SK-N-SH (cell line): ENCODE data around the gene IQCN. TPM values are rescaled to one million over a fixed set of nuclear protein-coding genes. Genes with fewer than 3 reads are reported as not detected.

Experiments used
- CTCF ChIA-PET: fragments of 300-600, 350-600 bp; formaldehyde crosslinking; extraction: SDS; loops from one replicate; lab custom pipeline; 2021; lab: Yijun Ruan, JAX
- POLR2A ChIA-PET: fragments of 350-600 bp; sonication (Branson Sonifier 250); formaldehyde crosslinking; extraction: SDS; loops from one replicate; lab custom pipeline; 2020; ENCODE audit warnings: antibody characterized with exemption, inconsistent platforms; lab: Yijun Ruan, JAX
- DNase-seq: peaks from one replicate; pipeline ENCODE4 v3.0.0; 2012
- H2AFZ ChIP-seq: fragments of 200-600 bp; sonication (generic); 2 replicates; pipeline ENCODE4 v1.8.1; 2016; ENCODE audit warnings: antibody characterized with exemption, mild to moderate bottlenecking, low read depth
- H3F3A ChIP-seq: fragments of 200-600 bp; sonication (generic); replicated peaks from 2 replicates; pipeline ENCODE3; 2016; ENCODE audit warnings: antibody characterized with exemption, mild to moderate bottlenecking; ENCODE audit not compliant: insufficient read depth
- H3K27ac ChIP-seq, 2 experiments: fragments of 200-500 bp in 1 of 2; fragments of 200-600 bp in 1 of 2; sonication (Bioruptor generic) in 1 of 2; sonication (generic), shearing (Covaris generic) in 1 of 2; 2 replicates each; pipeline versions ENCODE4 v1.5.1 to v1.6.1; 2014 to 2016; ENCODE audit warnings: low read depth in 2 of 2, inconsistent platforms in 1 of 2, low read length in 1 of 2, mild to moderate bottlenecking in 1 of 2, mixed read lengths in 1 of 2
- H3K27me3 ChIP-seq: fragments of 200-600 bp; sonication (generic), shearing (Covaris generic); 2 replicates; pipeline ENCODE4 v1.6.1; 2016; ENCODE audit warnings: mixed run types; ENCODE audit not compliant: insufficient read depth
- H3K36me3 ChIP-seq, 2 experiments: fragments of 200-500 bp in 1 of 2; fragments of 200-600 bp in 1 of 2; sonication (Bioruptor generic) in 1 of 2; sonication (generic) in 1 of 2; replicated peaks in 1 of 2; 2 replicates each; pipeline versions ENCODE3 to v1.5.1; 2014 to 2016; ENCODE audit warnings: low read length in 1 of 2, mild to moderate bottlenecking in 1 of 2; ENCODE audit not compliant: insufficient read depth in 2 of 2, control insufficient read depth in 1 of 2
- H3K4me1 ChIP-seq, 2 experiments: fragments of 200-500 bp in 1 of 2; fragments of 200-600 bp in 1 of 2; sonication (Bioruptor generic) in 1 of 2; sonication (generic), shearing (Covaris generic) in 1 of 2; 2 replicates each; pipeline versions ENCODE4 v1.5.1 to v1.6.1; 2014 to 2016; ENCODE audit warnings: low read depth in 1 of 2, low read length in 1 of 2, mixed run types in 1 of 2; ENCODE audit not compliant: insufficient read depth in 2 of 2, control insufficient read depth in 1 of 2
- H3K4me2 ChIP-seq: fragments of 200-600 bp; sonication (generic), shearing (Covaris generic); 2 replicates; pipeline ENCODE4 v1.6.1; 2017; ENCODE audit warnings: mixed run types
- H3K4me3 ChIP-seq, 2 experiments: fragments of 200-500 bp in 1 of 2; fragments of 200-600 bp in 1 of 2; sonication (Bioruptor generic) in 1 of 2; sonication (generic), shearing (Covaris generic) in 1 of 2; 2 replicates each; pipeline versions ENCODE4 v1.5.1 to v1.8.1; 2014 to 2016; ENCODE audit warnings: low read depth in 2 of 2, inconsistent platforms in 1 of 2, low read length in 1 of 2, mild to moderate bottlenecking in 1 of 2, mixed read lengths in 1 of 2, moderate library complexity in 1 of 2
- H3K79me2 ChIP-seq: fragments of 200-600 bp; sonication (generic); 2 replicates; pipeline ENCODE4 v1.8.1; 2017; ENCODE audit warnings: mild to moderate bottlenecking; ENCODE audit not compliant: insufficient read depth
- H3K9ac ChIP-seq: fragments of 200-600 bp; sonication (generic); 2 replicates; pipeline ENCODE4 v1.6.1; 2017; ENCODE audit warnings: mixed run types
- H3K9me2 ChIP-seq: fragments of 200-600 bp; sonication (generic); 2 replicates; pipeline ENCODE4 v1.6.1; 2017; ENCODE audit warnings: mixed run types
- H3K9me3 ChIP-seq: fragments of 200-600 bp; sonication (generic); 2 replicates; pipeline ENCODE4 v1.6.1; 2017; ENCODE audit warnings: mixed run types, mild to moderate bottlenecking, moderate library complexity
- H4K20me1 ChIP-seq: fragments of 200-600 bp; sonication (generic); 2 replicates; pipeline ENCODE4 v1.6.1; 2017; ENCODE audit warnings: mild to moderate bottlenecking, mixed run types; ENCODE audit not compliant: insufficient read depth
- CHD2 ChIP-seq: fragments of 150-350 bp; IDR thresholded peaks from 2 replicates; pipeline ENCODE4 v1.6.1; 2018; ENCODE audit warnings: low read length; ENCODE audit not compliant: partially characterized antibody
- ELF1 ChIP-seq: IDR thresholded peaks from 2 replicates; pipeline ENCODE4 v1.4.0; 2012
- EP300 ChIP-seq, 2 experiments: IDR thresholded peaks; 2 replicates each; pipeline versions ENCODE4 v1.4.0 to v1.6.1; 2012; ENCODE audit warnings: borderline replicate concordance in 1 of 2, low read depth in 1 of 2, low read length in 1 of 2
- EZH2phosphoT487 ChIP-seq: fragments of 200-600 bp; sonication (generic); IDR thresholded peaks from 2 replicates; pipeline ENCODE4 v1.6.1; 2017; ENCODE audit warnings: low read depth, mixed run types, mild to moderate bottlenecking, antibody characterized with exemption, moderate library complexity, borderline replicate concordance
- FOSL2 ChIP-seq: IDR thresholded peaks from 2 replicates; pipeline ENCODE4 v1.4.0; 2012; ENCODE audit warnings: low read depth, mild to moderate bottlenecking, moderate library complexity, borderline replicate concordance
- FOXM1 ChIP-seq: IDR thresholded peaks from 2 replicates; pipeline ENCODE4 v1.4.0; 2012; ENCODE audit warnings: low read depth, mild to moderate bottlenecking
- GABPA ChIP-seq: IDR thresholded peaks from 2 replicates; pipeline ENCODE4 v1.4.0; 2012; ENCODE audit warnings: low read depth, mild to moderate bottlenecking
- JUND ChIP-seq: IDR thresholded peaks from 2 replicates; pipeline ENCODE4 v1.4.0; 2012
- MAX ChIP-seq: IDR thresholded peaks from 2 replicates; pipeline ENCODE4 v1.4.0; 2012; ENCODE audit warnings: low read depth
- MEF2A ChIP-seq: IDR thresholded peaks from 2 replicates; pipeline ENCODE4 v1.4.0; 2012; ENCODE audit warnings: low read depth, borderline replicate concordance
- MXI1 ChIP-seq: IDR thresholded peaks from 2 replicates; pipeline ENCODE4 v1.6.1; 2012; ENCODE audit warnings: mild to moderate bottlenecking, low read depth, low read length, improper control_type of control experiment
- NFIC ChIP-seq: IDR thresholded peaks from 2 replicates; pipeline ENCODE4 v1.4.0; 2012; ENCODE audit warnings: borderline replicate concordance
- NRF1 ChIP-seq: IDR thresholded peaks from 2 replicates; pipeline ENCODE4 v1.6.1; 2012; ENCODE audit warnings: low read depth, mild to moderate bottlenecking, low read length
- POLR2AphosphoS5 ChIP-seq: IDR thresholded peaks from 2 replicates; pipeline ENCODE4 v1.6.1; 2012; ENCODE audit warnings: low read depth, low read length
- RAD21 ChIP-seq: IDR thresholded peaks from 2 replicates; pipeline ENCODE4 v1.6.1; 2012; ENCODE audit warnings: mild to moderate bottlenecking, low read length
- RFX5 ChIP-seq: IDR thresholded peaks from 2 replicates; pipeline ENCODE4 v1.6.1; 2012; ENCODE audit warnings: mild to moderate bottlenecking, improper control_type of control experiment, low read length
- SIN3A ChIP-seq: IDR thresholded peaks from 2 replicates; pipeline ENCODE4 v1.6.1; 2012; ENCODE audit warnings: low read depth, mild to moderate bottlenecking, low read length, moderate library complexity, borderline replicate concordance
- SMC3 ChIP-seq: IDR thresholded peaks from 2 replicates; pipeline ENCODE4 v1.6.1; 2012; ENCODE audit warnings: low read depth, low read length, improper control_type of control experiment
- TAF1 ChIP-seq: IDR thresholded peaks from 2 replicates; pipeline ENCODE4 v1.6.1; 2012; ENCODE audit warnings: low read depth, mild to moderate bottlenecking, low read length, moderate library complexity, borderline replicate concordance
- YY1 ChIP-seq: IDR thresholded peaks from 2 replicates; pipeline ENCODE4 v1.4.0; 2012; ENCODE audit warnings: low read depth, mild to moderate bottlenecking
- WGBS: methylation state at CpG from one replicate; pipeline ENCODE4 v1.1.6; 2017; ENCODE audit warnings: low lambda C conversion rate; 5-methylcytosine and 5-hydroxymethylcytosine counted together
- polyA plus RNA-seq, 3 experiments: library from polyadenylated mRNA; depleted of rRNA; stranded (reverse); fragments of >200 nt; gene quantifications; 2 replicates each; pipeline ENCODE4 v1.2.3, GENCODE V29; 2012
- TF ChIP-seq, protein P1 (sequence below): IDR thresholded peaks from 2 replicates; pipeline ENCODE4; 2012
- TF ChIP-seq, protein P2 (sequence below): fragments of 200-600 bp; sonication (generic); IDR thresholded peaks from 2 replicates; pipeline ENCODE4 v1.6.1; 2017; ENCODE audit warnings: antibody characterized with exemption, mild to moderate bottlenecking, moderate library complexity
- TF ChIP-seq, protein P3 (sequence below): IDR thresholded peaks from 2 replicates; pipeline ENCODE4 v1.4.0; 2012; ENCODE audit warnings: low read depth, borderline replicate concordance

The IQCN gene
- polyA plus RNA-seq, 1 of the 3 experiments (the other 2 are of a cell fraction): 2.5 TPM

DNA sequence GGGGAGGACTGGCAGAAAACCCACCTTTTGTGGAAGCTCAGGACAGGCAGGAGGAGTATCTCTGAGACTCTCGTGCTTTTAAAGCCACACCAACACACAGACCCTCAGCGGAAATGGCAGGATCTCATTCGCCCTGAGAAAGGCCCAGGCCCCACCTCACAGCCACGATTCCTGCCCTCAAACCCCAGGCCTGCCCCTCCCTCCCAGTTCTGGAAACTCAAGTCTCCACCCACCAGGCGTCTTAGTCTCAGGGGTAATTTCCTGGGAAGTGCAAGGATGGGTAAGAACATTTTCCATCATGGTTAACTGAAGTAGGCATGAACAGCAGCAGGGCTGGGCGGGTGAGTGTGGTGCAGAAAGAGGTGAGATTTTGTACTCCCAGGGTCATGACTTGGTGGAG, 40.1 kb downstream of the IQCN start:
- Histone ChIP-seq H4K20me1 (no peaks in the 10 kb centered on the region), H3K36me3 (no peaks in the 10 kb centered on the region), H3K79me2 (no peaks in the 10 kb centered on the region), H3F3A (no peaks in the 10 kb centered on the region), H3K9me3 (no peaks in the 10 kb centered on the region), H3K27ac (no peak overlapping the region), H3K4me2 (no peak overlapping the region), H3K27me3 (no peaks in the 10 kb centered on the region), H3K4me3 (no peak overlapping the region), H2AFZ (no peak overlapping the region), H3K4me1 (peaks cover 0 to 11% of the 10 kb centered on the region in 2 experiments; a peak in 1 of 4 replicates), H3K9me2 (no peaks in the 10 kb centered on the region), H3K9ac (no peak overlapping the region)
- WGBS: 28% methylated on average over 4 of the region's 6 CpGs
- TF ChIP-seq EP300 (IDR thresholded peaks at IDR 0.05; ENCODE audit: borderline replicate concordance in 1 of 2, low read depth in 1 of 2, low read length in 1 of 2) (no peak), MXI1 (no peak), GABPA (no peak), ELF1 (no peak), RAD21 (no peak), MAX (no peak), MEF2A (no peak), JUND (no peak), SMC3 (no peak), SIN3A (no peak), NFIC (no peak), EZH2phosphoT487 (no peak)
- TF ChIP-seq, protein P1, sequence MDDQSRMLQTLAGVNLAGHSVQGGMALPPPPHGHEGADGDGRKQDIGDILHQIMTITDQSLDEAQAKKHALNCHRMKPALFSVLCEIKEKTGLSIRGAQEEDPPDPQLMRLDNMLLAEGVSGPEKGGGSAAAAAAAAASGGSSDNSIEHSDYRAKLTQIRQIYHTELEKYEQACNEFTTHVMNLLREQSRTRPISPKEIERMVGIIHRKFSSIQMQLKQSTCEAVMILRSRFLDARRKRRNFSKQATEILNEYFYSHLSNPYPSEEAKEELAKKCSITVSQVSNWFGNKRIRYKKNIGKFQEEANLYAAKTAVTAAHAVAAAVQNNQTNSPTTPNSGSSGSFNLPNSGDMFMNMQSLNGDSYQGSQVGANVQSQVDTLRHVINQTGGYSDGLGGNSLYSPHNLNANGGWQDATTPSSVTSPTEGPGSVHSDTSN: no peak
- TF ChIP-seq, protein P2, sequence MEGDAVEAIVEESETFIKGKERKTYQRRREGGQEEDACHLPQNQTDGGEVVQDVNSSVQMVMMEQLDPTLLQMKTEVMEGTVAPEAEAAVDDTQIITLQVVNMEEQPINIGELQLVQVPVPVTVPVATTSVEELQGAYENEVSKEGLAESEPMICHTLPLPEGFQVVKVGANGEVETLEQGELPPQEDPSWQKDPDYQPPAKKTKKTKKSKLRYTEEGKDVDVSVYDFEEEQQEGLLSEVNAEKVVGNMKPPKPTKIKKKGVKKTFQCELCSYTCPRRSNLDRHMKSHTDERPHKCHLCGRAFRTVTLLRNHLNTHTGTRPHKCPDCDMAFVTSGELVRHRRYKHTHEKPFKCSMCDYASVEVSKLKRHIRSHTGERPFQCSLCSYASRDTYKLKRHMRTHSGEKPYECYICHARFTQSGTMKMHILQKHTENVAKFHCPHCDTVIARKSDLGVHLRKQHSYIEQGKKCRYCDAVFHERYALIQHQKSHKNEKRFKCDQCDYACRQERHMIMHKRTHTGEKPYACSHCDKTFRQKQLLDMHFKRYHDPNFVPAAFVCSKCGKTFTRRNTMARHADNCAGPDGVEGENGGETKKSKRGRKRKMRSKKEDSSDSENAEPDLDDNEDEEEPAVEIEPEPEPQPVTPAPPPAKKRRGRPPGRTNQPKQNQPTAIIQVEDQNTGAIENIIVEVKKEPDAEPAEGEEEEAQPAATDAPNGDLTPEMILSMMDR: no peak
- ChIA-PET CTCF (interaction anchor here (1.5 to 4.6 kb wide), 7 partner anchors 10 to 45 kb away, joined by 5 to 82 read pairs (median 46); partner anchors contain the start of gene RAB3A), POLR2A (no interaction called here)
- no peak for DNase-seq

DNA sequence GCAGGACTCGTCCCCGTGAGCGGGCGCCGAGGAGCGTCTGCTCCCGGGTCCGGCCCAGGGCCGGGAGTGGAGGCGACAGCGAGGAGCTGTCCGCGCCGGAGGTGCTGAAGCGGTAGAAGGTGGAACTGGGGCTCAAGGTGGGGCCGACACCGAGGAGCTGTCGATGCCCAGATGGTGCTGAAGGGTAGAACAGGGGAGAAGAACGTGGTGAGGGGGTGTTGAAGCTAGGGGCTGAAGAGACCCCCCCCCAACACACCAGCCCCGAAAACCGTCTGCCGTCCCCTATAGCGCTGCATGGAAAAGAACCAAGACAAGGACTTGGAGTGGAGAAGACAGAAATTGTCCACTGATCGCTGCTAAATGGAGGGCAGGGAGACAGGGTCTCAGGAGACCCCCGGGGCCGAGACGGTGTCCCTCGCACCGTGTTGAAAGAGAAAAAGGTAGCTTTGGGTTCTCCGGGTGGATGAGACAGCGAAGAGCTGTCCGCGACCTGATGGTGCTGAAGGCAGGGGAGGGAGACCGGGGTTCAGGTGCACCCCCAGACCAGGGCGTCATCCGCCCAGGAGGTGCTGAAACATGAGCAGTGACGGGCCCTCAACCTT, 40.9 kb downstream of the IQCN start:
- Histone ChIP-seq H3K4me2 (no peak overlapping the region; the same call in 1 of the 2 replicates), H3K36me3 (no peaks in the 10 kb centered on the region), H3K27ac (no peak overlapping the region; a peak in 1 of 4 replicates), H3K9me2 (no peaks in the 10 kb centered on the region), H3K4me1 (peaks cover 0 to 11% of the 10 kb centered on the region in 2 experiments; a peak in 1 of 4 replicates), H3K79me2 (no peaks in the 10 kb centered on the region), H3K9ac (no peak overlapping the region), H3K9me3 (no peaks in the 10 kb centered on the region), H2AFZ (no peak overlapping the region), H3F3A (no peaks in the 10 kb centered on the region), H3K4me3 (peak overlapping the region; percentile 35 to 42; a peak in 3 of 4 replicates), H4K20me1 (no peaks in the 10 kb centered on the region), H3K27me3 (no peaks in the 10 kb centered on the region)
- ChIA-PET POLR2A (interaction anchor here (0.9 to 1.8 kb wide), 4 partner anchors 9 to 183 kb away, joined by 3 to 7 read pairs (median 4); no protein-coding TSS in a partner anchor), CTCF (interaction anchor here (0.7 to 4.6 kb wide), 17 partner anchors 11 to 941 kb away, joined by 3 to 82 read pairs (median 8); partner anchors contain the start of genes LSM4, MPV17L2, RAB3A and SSBP4)
- WGBS: 29% methylated on average over 33 of the region's 37 CpGs
- peak; percentile 83 for DNase-seq
- TF ChIP-seq GABPA (no peak), CHD2 (no peak), POLR2AphosphoS5 (no peak), FOSL2 (no peak), TAF1 (no peak), MAX (0 out of 2 replicates have a peak, but pooled peaks have one; percentile 23), RAD21 (no peak), FOXM1 (no peak), ELF1 (no peak), YY1 (no peak), NFIC (no peak), MXI1 (no peak), NRF1 (no peak), RFX5 (no peak), SIN3A (peak; percentile 83; the same call in 1 of the 2 replicates), JUND (no peak)
- TF ChIP-seq, protein P3, sequence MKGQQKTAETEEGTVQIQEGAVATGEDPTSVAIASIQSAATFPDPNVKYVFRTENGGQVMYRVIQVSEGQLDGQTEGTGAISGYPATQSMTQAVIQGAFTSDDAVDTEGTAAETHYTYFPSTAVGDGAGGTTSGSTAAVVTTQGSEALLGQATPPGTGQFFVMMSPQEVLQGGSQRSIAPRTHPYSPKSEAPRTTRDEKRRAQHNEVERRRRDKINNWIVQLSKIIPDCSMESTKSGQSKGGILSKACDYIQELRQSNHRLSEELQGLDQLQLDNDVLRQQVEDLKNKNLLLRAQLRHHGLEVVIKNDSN: no peak
